ENCODE results near the gene SSR2.
A peak's percentile ranks its signal among the peaks of the same experiment; 100 is the strongest.

SSR2 gene

DNA sequence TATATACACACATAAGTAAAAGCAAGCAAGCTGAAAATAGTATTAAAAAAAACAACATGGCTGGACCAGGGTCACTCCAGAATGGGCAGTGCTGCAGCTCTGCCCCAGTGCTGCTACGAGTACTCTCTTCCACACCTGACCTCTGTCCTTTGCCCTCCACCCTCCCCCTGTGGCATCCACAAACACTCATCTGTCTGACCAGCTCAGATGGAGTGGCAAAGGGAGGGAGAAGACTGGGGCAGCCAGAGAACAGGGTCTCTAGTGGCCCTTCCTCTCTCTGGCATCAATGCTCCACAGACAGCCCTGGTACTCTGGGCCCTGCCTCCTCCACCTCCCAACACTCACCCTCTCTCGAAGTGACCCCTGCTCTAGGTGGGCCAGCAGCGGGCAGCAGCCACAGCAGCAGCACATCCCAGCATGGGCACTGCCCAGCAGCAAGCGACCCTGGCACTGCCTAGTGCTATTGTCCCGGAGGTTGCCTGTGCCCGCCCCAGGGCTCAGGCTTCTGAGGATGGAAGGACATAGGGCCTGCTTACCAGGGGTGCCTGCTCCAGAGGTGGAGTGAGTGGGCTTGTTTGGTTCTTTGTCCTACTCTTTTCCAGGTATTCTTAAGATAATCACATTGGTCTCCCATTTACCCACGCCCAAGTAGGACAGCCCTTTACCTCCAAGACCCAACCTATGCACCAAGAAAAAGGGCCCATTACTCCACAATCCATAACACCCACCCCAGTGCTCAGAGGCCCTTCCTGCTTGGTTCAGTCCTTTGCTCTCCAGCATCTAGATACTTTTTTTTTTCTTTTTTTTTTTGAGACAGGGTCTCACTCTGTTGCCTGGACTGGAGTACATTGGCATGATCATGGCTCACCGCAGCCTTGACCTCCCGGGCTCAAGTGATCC lies 48.6 kb downstream of the SSR2 start:
- DNase-seq: no peak

- DNase-seq: peak; percentile 74
These were observed 50.1 kb downstream of the SSR2 start for GRCh38 chr1:155970531-155971167.

GRCh38 chr1:155969377-155969791 lies 51.4 kb downstream of the SSR2 start:
- no peak for DNase-seq

- no peak for DNase-seq
These were observed 52.1 kb downstream of the SSR2 start for GRCh38 chr1:155968670-155969069.

DNA sequence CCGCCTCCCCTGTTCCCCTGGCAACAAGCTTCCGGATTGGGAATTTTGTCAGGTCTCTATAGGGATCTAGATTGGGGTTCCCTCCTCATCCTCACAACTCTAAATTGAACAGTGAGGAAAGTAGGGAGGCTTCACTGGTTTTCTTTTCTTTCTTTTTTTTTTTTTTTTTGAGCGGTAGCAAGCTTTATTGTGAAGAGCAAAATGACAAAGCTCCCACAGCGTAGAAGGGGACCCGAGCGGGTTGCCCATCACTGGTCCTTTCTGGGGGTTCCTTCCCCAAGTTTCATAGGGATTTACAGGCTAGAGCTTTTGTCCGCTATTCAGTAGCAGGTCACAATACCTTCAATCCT lies 52.7 kb downstream of the SSR2 start:
- no peak for DNase-seq

GRCh38 chr1:155967341-155968050 lies 53.3 kb downstream of the SSR2 start:
- no peak for DNase-seq

GRCh38 chr1:155966750-155967149 lies 54.0 kb downstream of the SSR2 start:
- no peak for DNase-seq

DNA sequence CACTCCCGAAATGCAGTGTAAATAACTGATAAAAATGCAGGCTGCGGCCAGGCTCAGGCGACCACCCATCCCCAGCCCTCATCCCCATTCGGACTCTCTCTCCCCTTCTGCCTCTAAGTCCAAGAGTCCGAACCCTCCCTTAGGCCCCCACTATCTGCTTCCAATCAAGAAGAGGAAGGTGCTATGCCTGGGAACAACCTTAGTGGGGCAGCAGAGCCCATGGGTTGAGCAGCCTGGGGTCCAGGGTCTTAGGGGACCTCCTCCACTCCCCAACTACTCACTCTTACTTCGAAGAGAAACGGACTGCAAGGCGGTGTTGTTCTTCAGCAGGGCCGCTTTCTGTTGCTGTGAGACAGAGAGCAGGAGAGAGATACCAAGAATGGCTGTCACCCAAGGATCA lies 54.6 kb downstream of the SSR2 start:
- no peak for DNase-seq

- no peak for DNase-seq
These were observed 56.6 kb downstream of the SSR2 start for GRCh38 chr1:155964193-155964592.

GRCh38 chr1:155962599-155963211 lies 58.0 kb downstream of the SSR2 start:
- DNase-seq: peak; percentile 49

GRCh38 chr1:155961937-155962336 lies 58.8 kb downstream of the SSR2 start:
- peak; percentile 99 for DNase-seq

GRCh38 chr1:155960081-155960745 lies 60.5 kb downstream of the SSR2 start:
- no peak for DNase-seq

All from NCI-H226 (cell line).